Testis (tissue), 2 donors: ENCODE measurements around the gene CCN5.

Experiments
- CTCF ChIP-seq, 3 experiments: fragments of 450-650 bp in 2 of 3; fragments of 200-600 bp in 1 of 3; sonication (generic) in 1 of 3; IDR thresholded peaks; one replicate each; pipeline ENCODE4 v1.5.1; 2016 to 2019; ENCODE audit warnings: antibody characterized with exemption in 3 of 3, mild to moderate bottlenecking in 2 of 3, moderate library complexity in 1 of 3
- POLR2A ChIP-seq: fragments of 450-650 bp; IDR thresholded peaks from one replicate; pipeline ENCODE4 v1.6.1; 2017; ENCODE audit warnings: antibody characterized with exemption, mild to moderate bottlenecking, moderate library complexity

GRCh38 chr20:44724423-44725091, 9.4 kb downstream of the CCN5 start:
- TF ChIP-seq CTCF (IDR thresholded peaks at IDR 0.05) (no peak), POLR2A (no peak)
